Measurements from ENCODE around the gene KCNK16. TPM values are rescaled to one million over a fixed set of nuclear protein-coding genes. Genes with fewer than 3 reads are reported as not detected.

The KCNK16 gene
- total and polyA plus RNA-seq, 2 of the 8 experiments (the other 6 are each of a cell fraction or from before 2014, with no cell fraction given), result not detected

DNA sequence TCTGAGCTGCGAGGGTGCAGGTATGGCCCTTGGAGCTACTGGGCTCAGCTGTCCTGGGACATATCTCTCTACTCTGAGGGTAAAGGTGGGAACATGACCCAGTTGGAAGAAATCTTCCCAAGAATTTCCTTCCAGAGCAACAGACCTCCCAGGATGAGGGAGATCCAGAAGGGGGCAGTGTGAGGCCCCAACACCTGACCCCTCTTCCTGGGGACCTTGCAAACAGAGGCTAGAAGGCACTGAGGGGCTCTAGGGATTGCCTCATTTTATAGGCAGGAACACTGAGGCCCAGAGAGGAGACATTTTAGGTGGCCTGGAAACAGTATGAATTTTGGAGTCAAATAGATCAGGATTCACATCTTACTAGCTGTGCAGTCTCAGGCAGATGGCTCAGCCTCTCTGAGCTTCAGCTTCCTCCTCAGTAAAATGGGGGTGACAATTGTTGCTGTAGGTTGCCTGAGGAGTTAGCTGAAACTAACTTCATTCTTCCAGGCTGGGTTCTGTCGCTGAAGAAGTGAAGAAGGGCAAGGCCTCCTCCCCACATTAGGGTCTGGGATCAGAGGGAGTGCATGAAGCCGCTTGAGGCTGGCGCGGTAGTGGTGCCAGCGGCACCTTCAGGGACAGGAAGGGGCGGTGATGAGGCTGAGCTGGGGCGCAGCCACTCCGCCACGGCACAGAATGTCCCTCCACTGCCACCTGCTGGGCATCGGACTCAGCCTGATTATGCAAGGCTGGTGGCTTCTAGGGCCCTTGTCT, 19.7 kb downstream of the KCNK16 start:
- no peaks in the 10 kb centered on the region for H3K36me3 ChIP-seq (ENCODE audit: control insufficient read depth in 2 of 4, insufficient read depth in 4 of 4, low read length in 3 of 4)
- H3K27ac ChIP-seq (ENCODE audit: low read depth, low read length), result no peak overlapping the region
- H3K4me3 ChIP-seq (ENCODE audit: extremely low read depth in 1 of 4, insufficient read depth in 2 of 4, low read depth in 3 of 4, low read length in 4 of 4), result no peak overlapping the region
- FAIRE-seq (peak; percentile 69), DNase-seq (ENCODE audit: low read depth in 1 of 2, low spot score in 2 of 2) (peak; percentile 73 to 97)
- no peak overlapping the region for H3K4ac ChIP-seq (replicated peaks; ENCODE audit: insufficient read length, low read depth, low read length)
- H2BK120ac ChIP-seq (replicated peaks; ENCODE audit: low read depth, low read length), result peak overlapping the region; percentile 19
- CTCF ChIA-PET (ENCODE audit: partially characterized antibody), result interaction anchor here (0.6 to 47.4 kb wide), 51 partner anchors 7 to 548 kb away, joined by 3 to 1738 read pairs (median 5); partner anchors contain the start of genes KCNK16, KCNK17, KCNK5 and SAYSD1
- POLR2A ChIA-PET (ENCODE audit: partially characterized antibody), result interaction anchor here (0.8 to 4.0 kb wide), 6 partner anchors 68 to 136 kb away, joined by 3 to 23 read pairs (median 4); partner anchors contain the start of gene KCNK5
- no peaks in the 10 kb centered on the region; a peak in 1 of 7 replicates for H3K27me3 ChIP-seq (replicated peaks in 1 of 4; ENCODE audit: control insufficient read depth in 3 of 4, extremely low read depth in 1 of 4, insufficient read depth in 3 of 4, low read length in 3 of 4)
- H3K23me2 ChIP-seq (ENCODE audit: low read depth, low read length), result no peaks in the 10 kb centered on the region
- H2AFZ ChIP-seq (ENCODE audit: low read length), result peak overlapping the region; percentile 26; the same call in 1 of the 2 replicates
- no peak overlapping the region for H2AK5ac ChIP-seq (ENCODE audit: low read depth, low read length)
- H3K9ac ChIP-seq (replicated peaks in 1 of 4; ENCODE audit: extremely low read depth in 1 of 4, low read depth in 3 of 4, low read length in 3 of 4), result no peak overlapping the region
- H3K14ac ChIP-seq (ENCODE audit: insufficient read length), result no peak overlapping the region
- no peaks in the 10 kb centered on the region for H3K79me2 ChIP-seq (ENCODE audit: control insufficient read depth in 1 of 2, insufficient read depth in 2 of 2, low read length in 2 of 2)
- peak overlapping the region; percentile 1 for H4K91ac ChIP-seq (replicated peaks; ENCODE audit: insufficient read length, low read length)
- H2BK12ac ChIP-seq (ENCODE audit: low read depth, low read length), result no peak overlapping the region; the same call in 1 of the 2 replicates
- no peak overlapping the region for H3K56ac ChIP-seq (replicated peaks; ENCODE audit: insufficient read length, low read depth, low read length)
- H3K4me1 ChIP-seq (replicated peaks in 1 of 4; ENCODE audit: control insufficient read depth in 3 of 4, insufficient read depth in 4 of 4, low read length in 3 of 4), result peaks cover 0 to 4% (median under 1%) of the 10 kb centered on the region in 4 experiments; a peak in 2 of 7 replicates
- no peak overlapping the region for H3K23ac ChIP-seq (ENCODE audit: insufficient read length)
- H3K9me3 ChIP-seq (ENCODE audit: insufficient read depth in 2 of 2, low read depth in 1 of 2, low read length in 1 of 2), result no peaks in the 10 kb centered on the region
- H2BK5ac ChIP-seq (ENCODE audit: low read depth, low read length), result 0 out of 2 replicates have a peak overlapping the region, but pooled peaks have one; percentile 72
- no peak overlapping the region for H4K8ac ChIP-seq (ENCODE audit: extremely low read depth, insufficient read depth, low read length)
- H3K79me1 ChIP-seq (ENCODE audit: low read depth, low read length), result no peaks in the 10 kb centered on the region
- H2BK20ac ChIP-seq (ENCODE audit: low read length), result peak overlapping the region; percentile 77; the same call in 1 of the 2 replicates
- no peaks in the 10 kb centered on the region for H4K20me1 ChIP-seq (replicated peaks in 1 of 2; ENCODE audit: control insufficient read depth in 1 of 2, insufficient read depth in 2 of 2, low read length in 2 of 2)
- peak overlapping the region in 1 of 2 experiments; percentile 35; a peak in 1 of 4 replicates for H3K4me2 ChIP-seq (ENCODE audit: insufficient read depth in 1 of 2, low read depth in 2 of 2, low read length in 2 of 2)
- H3K18ac ChIP-seq (ENCODE audit: extremely low read depth, low read length), result 0 out of 2 replicates have a peak overlapping the region, but pooled peaks have one; percentile 4
- no peak overlapping the region for H4K5ac ChIP-seq (ENCODE audit: insufficient read length, low read depth, low read length)
- 13% methylated on average over 11 of the region's 11 CpGs; no CpG with 5 or more reads in 1 of the 2 experiments for WGBS, 2 experiments (ENCODE audit: extremely low coverage in 1 of 2, insufficient coverage in 1 of 2, insufficient read length in 1 of 2, insufficient replicate concordance in 2 of 2, low coverage in 1 of 2, low lambda C conversion rate in 2 of 2, missing lambda C conversion rate in 1 of 2)
- H2BK15ac ChIP-seq (ENCODE audit: low read length), result peak overlapping the region; percentile 96
- no peak for TF ChIP-seq POLR2AphosphoS5 (IDR thresholded peaks at IDR 0.05; ENCODE audit: low read depth, low read length)
- no peak for TF ChIP-seq KDM5A (IDR thresholded peaks at IDR 0.05; ENCODE audit: low read length)
- TF ChIP-seq GABPA (IDR thresholded peaks at IDR 0.05; ENCODE audit: borderline replicate concordance, insufficient read depth, low read length), result 0 out of 2 replicates have a peak, but pooled peaks have one; percentile 41
- no peak for TF ChIP-seq BACH1 (IDR thresholded peaks at IDR 0.05; ENCODE audit: low read length)
- peak; percentile 85 for TF ChIP-seq KDM1A (IDR thresholded peaks at IDR 0.05; ENCODE audit: borderline replicate concordance, low read length)
- TF ChIP-seq SIX5 (IDR thresholded peaks at IDR 0.05; ENCODE audit: low read depth, low read length), result no peak
- TF ChIP-seq EGR1 (IDR thresholded peaks at IDR 0.05; ENCODE audit: borderline replicate concordance, low read depth, low read length), result no peak
- no peak for TF ChIP-seq FOSL1 (IDR thresholded peaks at IDR 0.05; ENCODE audit: insufficient read depth, low read depth, low read length)
- peak in 1 of 2 experiments; percentile 87; a peak in 1 of 4 replicates for TF ChIP-seq HDAC2 (IDR thresholded peaks at IDR 0.05; ENCODE audit: borderline replicate concordance in 1 of 2, low read depth in 2 of 2, low read length in 2 of 2)
- TF ChIP-seq BRCA1 (IDR thresholded peaks at IDR 0.05; ENCODE audit: low read depth, low read length), result no peak
- no peak for TF ChIP-seq SP4 (IDR thresholded peaks at IDR 0.05; ENCODE audit: low read length)
- no peak for TF ChIP-seq ASH2L (IDR thresholded peaks at IDR 0.05; ENCODE audit: low read length)
